NCI-H2196 treated with DMSO at 0.1 percent for 48 hours (cell line): ENCODE measurements around the gene STIL.

Experiments
- DNase-seq: peaks from one replicate; lab custom pipeline; 2025; ENCODE audit not compliant: unreplicated experiment; lab: John Stamatoyannopoulos, UW

The STIL gene

DNA sequence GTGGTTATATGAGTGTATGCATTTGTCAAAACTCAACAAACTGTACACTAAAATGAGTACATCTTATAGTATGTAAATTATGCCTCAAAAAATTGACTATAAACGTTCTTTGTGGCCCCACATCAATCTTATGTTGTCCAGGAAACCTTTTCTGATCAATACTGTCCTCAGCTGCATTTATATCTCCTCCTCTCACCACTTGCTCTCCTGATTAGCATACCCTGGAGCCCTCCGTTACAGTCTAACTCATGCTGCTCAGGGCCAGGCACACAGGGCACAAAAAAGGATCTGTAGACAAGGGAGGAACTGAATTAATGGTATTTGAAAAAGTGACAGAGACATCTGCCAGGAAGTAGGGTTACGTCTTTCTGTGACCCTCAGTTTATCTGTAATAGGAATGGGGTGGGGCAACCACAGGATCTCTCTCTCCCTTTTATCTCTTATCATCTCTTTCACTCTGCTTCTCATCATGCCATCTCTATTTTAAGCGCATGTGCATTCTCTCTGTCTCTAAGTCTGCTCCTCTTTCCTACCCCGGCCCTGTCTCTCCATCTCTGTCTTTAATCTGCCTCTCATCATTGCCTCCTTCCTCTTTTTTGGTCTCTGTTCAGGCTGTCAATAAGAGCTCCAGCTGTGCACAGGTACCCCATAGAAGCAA is 74.9 kb downstream of the STIL start:
- no peak for DNase-seq

DNA sequence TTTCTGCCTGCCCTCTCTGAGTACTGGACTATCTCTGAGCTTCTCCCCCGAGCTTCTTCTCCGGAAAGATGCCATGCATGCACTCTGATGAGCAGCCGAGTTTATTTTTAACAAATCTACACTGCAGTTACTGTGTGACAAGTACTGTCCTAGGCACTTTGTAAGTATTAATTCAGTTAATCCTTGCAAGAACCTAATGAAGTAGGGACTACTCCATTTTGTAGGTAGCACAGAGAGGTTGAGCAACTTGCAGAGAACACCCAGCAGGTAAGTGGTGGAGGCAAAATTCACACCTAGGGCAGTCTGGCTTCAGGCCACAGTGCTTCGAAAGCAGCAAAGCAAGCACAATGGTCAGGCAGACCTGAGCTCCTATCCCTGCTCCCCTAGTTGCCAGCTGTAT is 78.1 kb downstream of the STIL start:
- no peak for DNase-seq

DNA sequence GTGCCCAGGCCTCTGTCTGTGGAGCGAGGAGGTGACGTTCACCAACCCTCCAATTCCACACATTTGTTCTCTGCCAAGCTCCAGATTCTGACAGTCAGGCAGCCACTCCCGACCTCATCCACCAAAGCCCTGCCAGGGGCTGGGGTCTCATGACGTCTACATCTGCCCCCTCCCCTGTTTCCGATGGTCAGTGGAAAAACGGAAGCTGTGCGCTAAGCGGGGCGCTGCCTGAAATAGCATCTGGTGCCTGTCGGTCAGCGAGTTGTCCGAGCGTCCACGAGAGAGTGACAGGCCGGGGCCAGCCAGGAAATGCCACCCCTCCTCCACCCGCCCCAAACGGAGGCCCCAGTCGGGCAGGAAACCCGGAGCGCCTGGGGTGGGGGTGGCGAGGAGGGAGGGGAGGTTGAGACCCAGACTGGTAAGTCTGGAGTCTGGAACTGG is 78.7 kb downstream of the STIL start:
- DNase-seq, result no peak

DNA sequence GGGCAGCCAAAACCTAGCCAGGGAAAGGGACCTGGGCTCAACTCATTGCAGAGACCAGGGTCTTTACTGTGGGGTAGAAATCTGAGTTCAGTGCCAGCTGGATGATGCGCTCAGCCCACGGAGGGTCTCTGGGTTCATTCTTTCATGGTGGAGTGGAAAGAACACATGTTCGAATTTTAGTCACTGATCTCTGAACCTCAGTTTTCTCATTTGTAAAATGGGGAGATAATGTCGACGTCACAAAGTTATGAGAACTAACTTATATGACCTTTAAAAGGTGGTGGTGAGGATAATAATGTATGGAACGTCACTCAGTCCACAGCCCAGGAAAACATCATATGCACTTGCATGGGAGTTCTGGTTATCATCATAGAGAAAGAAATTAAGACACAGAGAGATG is 80.8 kb downstream of the STIL start:
- no peak for DNase-seq

DNA sequence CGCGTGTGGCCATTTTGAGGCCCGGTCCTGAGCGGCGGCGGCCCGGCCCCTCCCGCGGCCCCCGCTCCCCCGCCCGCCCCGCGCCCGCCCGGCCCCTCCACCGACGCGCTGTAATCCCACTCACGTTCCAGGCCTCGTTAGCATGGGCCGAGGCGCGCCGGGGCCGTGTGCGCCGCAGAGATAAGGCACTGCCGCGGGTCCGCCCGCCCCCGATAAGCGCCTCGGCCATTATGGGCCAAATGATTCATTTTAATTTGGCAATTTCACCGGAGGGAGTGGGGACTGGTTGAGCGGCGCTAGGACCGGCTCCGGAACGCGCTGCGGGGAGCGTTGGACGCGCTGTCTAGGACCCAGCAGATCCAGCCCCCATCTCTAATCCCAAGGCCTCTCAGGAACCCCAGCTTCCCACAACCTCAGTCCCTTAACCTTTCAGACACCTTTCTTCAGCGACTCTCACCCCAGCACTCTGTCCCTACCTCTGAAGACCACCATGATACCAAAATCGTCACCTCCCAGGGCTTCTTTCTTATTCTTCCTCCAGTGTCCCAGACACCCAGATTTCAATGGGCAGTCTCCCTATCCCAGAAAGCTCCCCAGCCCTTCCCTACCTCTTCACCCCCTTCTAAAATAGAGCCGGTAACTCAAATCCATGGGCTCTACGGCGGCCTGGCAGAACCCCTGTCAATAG is 81.6 kb downstream of the STIL start, which contains the start of gene TAL1:
TSS of gene TAL1 (minus strand) at position 39 of the 688 bp plus-strand sequence. CDS start 6,337 bp downstream, outside the sequence.
- DNase-seq, result no peak

DNA sequence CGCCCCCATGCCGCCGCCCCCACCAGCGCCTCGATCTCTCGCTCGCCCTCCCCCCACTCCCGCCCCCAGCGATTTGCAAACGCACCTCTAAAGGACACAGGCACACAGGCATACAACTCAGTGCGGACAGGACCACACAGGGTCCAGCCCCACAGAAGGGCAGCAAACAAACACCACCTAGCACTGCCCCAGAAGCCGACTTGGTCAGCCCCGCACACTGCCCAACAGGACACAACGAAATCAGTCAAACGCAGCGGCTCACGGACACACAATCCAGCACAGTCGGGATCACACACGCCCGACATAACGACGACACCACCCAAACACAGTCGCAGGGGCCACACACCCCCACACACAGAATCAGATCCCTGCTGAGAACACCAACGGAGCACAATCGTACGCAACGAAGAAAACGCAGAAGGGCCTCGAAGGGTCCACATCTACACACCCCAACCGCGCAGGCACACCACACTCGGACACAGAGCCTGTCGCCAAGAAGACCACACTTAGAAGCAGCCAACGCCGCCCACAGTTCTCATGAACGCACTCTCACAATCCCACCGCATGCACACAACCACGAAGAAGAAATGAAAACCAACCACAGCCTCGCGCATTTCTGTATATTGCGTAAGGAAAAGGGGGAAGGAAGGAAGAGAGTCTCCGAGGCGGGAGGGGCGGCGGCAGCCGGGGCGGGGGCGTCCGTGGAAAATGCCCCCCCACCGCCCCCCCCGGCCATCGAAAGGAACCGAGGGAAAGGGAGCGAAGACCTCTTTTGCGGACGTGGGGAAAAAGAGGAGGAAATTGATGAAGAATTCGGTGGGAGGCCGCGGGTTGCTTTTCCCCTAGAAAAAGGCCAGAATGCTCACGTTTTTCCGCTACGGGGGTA is 82.4 kb downstream of the STIL start:
- DNase-seq, result no peak

DNA sequence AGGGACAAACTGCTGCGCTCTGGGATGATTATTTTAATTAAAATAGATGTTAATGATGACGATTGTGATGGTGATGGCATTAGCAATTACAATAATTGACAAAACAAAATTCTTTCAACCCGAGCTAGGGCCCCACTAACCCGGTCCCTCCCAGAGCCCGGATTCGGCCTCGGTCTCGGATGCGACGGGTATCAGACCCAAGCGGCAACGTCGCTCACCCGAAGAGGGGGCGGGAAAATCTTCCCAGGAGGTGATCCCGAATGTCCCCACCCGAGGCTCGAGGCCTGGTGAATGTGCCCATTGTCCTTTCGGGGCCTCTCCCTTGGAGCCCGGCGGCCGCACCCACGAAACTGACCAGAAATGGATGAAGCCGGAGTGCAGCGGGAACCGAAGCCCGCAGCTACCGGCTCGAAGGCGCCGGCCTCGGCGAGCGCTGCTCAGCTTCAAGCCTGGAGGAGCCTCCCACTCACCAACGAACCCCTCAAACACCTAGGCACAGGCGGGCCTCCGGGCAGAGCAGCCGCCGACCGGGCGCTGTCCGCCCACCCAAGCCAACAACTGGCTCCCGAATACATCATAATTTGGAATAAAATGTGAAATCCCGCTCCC is 83.2 kb downstream of the STIL start:
- no peak for DNase-seq

DNA sequence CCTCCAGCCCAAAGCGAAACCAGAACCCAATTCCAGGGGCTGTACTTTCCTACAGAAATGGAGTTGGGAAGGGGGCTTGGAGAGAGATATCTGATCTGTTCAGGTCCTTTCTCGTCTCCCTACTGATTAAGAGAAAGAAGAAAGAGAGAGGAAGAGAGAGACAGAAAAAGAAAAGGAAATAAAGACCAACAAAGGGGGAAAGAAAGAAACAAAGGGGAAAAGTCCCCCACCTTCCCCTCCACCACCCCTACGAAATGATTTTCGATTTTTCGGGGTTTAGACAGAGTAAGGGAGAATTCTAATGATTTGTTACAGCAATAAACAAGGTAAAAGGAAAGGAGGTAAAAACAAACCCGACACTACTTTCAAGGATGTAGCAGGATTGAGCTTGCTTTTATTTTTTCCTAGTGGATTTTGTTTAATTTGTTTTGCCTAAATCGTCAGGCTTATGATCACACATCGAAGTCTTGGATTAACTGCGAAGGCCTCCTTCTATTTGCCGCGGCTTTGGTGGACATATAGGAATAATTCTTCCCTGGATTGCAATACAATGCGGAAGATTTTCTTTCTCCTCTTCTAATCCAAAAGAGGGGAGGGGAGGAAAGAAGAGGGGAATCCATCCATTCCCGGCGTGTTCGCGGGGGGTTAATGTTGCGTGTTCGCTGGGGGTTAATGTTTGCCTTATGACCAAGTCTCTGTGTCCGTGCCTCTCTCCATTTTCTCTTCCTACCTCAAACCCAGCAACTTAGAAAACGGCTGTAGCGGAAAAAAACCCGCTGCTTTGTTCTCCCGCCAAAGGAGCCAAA is 83.9 kb downstream of the STIL start:
- no peak for DNase-seq

DNA sequence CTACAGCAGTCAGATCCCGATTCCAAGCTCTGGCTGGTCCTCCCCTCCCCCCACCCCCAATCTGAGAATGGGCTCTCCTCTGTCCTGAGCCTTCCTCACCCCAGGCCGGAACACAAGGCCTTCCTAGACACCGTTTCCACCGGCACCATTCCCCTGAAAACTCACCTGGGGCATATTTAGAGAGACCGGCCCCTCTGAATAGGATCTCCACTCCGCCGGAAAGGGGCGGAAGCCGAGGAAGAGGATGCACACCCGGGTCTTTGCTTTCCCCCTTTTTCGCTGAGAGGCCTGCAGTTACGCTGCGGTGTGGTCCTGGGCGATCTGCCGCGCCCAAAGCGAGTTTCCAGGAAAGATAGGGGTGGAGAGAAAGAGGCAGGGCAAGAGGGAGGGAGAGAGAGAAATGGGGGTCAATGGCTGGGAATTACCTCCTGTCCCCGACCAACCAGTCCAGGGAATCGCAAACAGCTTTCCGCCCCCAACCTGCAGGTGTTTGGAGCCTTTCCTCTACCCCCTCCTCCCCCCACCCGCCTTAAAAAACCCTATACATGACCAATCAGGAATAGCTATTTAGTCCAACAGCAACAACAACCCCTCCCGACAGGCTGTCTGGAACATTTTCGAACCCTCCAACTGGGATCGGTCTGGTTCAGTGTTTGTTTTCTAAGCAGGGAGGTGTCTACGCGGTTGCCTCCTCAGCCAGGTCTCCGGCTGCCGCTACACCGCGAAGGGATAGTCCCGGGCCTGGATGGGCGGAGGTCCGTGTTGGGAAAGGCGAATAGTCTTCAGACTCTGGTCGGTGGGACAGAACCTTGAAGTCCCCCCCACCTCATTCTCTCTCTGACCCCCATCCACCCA is 84.7 kb downstream of the STIL start:
- no peak for DNase-seq

DNA sequence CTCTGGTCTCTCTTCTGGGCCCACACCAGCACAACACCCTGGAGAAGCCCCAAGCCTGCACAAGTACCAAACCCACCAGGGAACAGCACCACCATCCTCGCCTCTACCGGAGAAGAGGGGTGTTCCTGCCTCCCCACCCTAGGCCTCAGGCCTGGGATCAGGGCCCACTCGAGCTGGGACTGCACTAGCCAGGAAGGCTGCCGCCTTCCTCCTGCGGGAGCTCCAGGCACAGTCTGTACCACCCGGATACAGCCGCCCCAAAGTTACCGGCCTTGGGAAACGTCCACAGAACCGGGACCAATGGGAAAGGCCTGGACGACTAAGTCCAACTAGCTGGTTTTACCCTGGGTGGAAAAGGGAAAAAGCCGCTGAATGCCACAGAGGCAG is 85.3 kb downstream of the STIL start:
- DNase-seq, result no peak

DNA sequence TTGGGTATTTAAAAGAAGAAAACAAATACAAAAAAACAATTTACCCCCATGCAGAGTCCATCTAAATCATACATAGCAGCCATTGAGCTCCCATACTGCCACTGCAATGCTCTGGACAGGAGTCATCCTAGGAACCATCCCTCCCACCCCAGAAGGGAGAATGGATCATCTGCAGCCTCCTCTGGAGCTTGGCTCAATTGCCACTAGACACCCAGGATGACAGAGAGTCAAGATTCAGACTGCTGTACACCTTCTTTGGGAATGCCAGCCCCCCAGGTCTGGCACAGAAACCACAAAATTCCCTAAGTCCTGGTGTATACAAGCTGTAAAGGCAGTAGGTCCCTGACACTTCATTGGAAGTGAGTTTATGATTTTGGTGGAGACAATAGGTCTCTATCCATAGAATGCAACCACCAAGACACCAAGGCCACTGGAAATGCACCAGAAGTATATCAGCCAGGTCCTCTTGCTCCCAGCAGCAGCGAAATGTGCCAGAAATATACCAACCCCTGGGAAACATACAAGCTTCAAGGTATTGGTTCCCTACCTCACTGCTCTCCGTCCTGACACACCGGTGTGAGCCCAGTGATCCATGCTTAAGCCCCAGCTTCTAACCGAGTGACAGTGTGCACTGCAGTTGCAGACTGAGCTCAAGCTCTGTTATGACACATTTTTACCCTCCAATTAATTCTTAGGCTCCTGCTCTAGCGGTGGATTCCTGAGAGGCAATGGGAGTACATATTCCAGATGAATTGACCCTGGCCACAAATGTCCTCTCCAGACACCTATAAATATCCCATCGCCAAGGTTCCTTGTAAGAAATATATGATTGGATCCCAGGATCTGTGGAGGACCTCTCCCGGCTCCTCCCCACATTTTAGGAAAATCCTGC is 86.4 kb downstream of the STIL start:
- no peak for DNase-seq

DNA sequence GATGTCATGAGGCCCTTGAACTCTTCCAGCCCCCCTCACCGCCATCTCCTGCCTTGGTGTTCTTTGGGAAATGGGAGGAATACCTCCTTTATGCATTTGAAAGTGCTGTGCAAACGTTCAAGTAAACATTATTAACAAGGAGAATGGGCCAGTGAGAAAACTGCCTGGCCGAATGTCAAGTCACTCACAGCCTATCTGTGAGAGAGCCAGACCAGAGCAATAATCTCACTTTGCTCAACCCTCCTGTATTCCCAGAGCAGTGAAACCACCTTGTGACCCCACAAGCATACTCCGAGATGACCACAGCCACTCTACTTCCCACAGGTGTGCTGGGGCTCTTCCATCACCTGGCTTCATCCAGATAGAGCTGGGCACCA is 87.1 kb downstream of the STIL start:
- DNase-seq, result no peak

DNA sequence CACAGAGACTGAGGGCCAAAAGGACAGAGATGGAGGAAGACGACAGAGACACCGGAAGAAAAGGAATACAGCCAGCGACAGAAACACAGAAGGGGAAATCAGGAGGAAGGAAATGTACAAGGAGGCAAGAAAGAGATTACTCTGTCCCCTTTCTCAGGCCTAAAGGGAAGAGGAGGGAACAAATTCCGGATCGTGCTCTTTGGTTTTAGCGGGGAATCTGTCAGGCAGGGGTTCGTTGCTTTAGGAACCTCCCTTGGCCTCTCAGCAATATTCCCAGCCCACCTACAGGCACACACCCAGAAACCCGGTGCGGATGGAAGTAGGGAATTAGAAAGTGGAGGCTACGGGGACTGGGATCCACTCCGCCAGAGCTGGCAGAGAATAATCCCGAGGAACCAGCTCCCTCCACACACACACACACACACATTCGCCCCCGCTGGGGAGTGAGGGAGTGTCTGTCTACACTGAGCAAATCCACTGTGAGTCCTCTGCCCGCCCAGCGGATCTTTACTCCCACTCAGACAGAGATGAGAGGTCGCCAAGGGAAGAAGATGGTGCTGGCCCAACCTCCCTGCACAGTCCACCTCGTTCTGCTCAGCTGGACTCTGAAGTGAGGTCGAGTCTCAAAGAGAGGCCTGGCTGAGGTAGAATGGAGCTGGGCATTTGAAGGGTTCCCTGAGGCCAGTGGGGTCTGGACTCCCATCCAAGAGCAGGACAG is 87.7 kb downstream of the STIL start:
- no peak for DNase-seq

DNA sequence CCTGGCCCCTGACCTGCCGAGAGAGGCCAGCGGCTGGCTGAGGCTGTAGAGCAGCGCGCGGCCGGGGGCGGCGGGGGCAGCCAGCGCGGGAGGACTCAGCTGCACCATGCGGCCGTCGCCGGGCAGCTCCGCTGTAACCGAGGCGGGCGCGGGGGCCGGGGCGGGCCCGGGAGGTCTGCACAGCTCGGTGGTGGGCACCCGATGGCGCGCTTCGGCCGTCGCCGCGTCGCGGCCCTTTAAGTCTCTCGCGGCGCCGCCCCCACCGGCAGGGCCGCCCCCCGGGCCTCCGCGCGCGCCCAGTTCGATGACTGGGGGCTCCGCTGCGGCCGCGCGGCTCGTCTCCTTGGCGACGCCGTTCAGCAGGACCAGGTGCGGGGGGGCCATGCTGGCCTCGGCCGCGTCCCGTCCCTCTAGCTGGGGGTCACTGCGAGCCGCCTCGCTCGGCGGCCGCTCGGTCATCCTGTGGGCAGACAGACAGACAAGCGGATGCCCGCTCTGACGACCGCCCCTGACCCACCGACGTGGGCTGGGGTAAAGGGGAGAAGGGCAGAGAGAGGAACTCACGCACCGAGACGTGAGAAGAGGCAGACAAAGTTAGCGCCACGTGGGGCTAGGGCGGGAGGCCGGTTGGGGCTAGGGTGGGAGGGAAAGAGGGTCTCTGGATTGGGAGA is 88.4 kb downstream of the STIL start:
- no peak for DNase-seq

DNA sequence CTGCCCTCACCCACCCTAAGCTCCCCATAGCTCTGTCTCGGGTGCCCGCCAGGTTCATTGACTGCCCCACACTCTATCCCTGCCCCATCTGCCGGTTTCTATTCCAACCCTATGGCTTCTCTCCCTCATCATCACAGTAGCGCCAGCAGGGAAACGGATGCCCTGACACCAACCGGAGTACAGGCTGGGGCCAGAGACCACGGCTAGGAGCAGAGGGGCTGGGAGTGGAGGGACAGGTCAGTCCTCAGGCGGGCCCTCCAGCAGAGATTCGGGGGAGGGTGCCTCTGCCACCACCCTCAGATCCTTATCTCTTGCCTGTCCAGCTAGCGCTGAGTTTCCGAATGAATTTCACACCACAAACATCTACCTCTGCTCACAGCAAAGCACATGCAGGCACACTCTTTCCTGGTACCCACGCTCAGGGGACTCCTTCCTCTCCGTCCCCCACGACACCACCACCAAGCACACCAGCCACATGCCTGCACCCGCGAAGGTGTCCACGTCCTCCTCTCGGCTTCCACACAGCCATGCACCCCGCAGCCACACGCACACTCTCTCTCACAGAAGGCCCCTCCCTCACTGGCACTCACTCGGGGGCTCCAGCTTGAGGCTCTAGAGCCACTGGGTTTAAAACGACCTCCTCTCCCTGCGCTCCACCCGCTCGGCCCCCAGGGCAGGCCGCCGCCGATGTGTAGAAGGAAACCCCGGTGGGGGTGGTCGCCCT is 89.1 kb downstream of the STIL start:
- DNase-seq, result no peak

DNA sequence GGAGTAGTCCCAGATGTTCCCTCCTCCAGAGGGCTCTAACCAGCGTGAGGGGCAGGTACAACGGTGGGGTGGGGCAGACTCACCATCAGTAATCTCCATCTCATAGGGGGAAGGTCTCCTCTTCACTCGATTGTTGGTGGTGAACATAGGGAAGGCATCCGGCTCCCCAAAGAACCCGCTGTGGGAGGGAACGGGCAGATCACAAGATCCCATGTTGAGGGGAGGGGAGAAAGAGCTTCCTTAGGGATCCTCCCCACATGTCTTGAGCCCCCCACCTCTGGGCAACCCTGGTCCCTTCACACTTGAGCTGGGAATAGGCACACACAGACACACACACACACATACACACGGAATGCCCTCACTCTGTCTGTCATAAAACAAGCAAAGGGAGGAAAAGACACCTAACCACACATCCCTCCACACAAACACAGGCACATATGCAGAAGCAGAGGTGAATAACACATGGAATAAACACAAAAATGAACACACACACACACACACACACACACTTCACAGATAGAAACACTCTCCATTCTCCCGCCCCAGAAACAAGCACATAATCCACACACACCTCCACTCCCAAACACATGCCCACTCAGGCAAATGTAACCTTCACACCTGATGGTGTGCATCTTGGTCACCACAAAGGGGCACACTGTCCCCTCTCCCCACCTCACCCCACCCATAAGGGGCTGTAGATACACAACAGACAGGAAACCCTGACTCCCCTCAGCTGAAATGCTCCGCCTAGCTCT is 89.8 kb downstream of the STIL start:
- DNase-seq, result no peak
